PFSK-1 (cell line): ENCODE results near the gene ACTR3. TPM values are rescaled to one million over a fixed set of nuclear protein-coding genes. Genes with fewer than 3 reads are reported as not detected.

Experiments
- FOXP2 ChIP-seq: optimal IDR thresholded peaks from 2 replicates; pipeline ENCODE3; 2011; ENCODE audit warnings: borderline replicate concordance, control low read depth, inconsistent platforms; ENCODE audit not compliant: insufficient read depth; ENCODE audit errors: extremely low read length, extremely low read depth
- POLR2AphosphoS5 ChIP-seq: IDR thresholded peaks from 2 replicates; pipeline ENCODE4 v1.6.1; 2012; ENCODE audit warnings: low read depth, mild to moderate bottlenecking, control low read depth, low read length, moderate library complexity
- SIN3A ChIP-seq: IDR thresholded peaks from 2 replicates; pipeline ENCODE4 v1.6.1; 2012; ENCODE audit warnings: mild to moderate bottlenecking, low read length, moderate library complexity, borderline replicate concordance; ENCODE audit not compliant: insufficient read depth
- TAF1 ChIP-seq: IDR thresholded peaks from 2 replicates; pipeline ENCODE4 v1.6.1; 2012; ENCODE audit warnings: low read length, control low read depth, borderline replicate concordance; ENCODE audit not compliant: insufficient read depth
- polyA plus RNA-seq: library from polyadenylated mRNA; unstranded; fragments of >200 nt; gene quantifications from one replicate; pipeline ENCODE4 v1.2.1, GENCODE V29; 2012; ENCODE audit warnings: low read depth, missing spikeins; ENCODE audit not compliant: insufficient read length
- TF ChIP-seq, protein P1 (sequence below), 2 experiments: IDR thresholded peaks; 2 replicates each; pipeline versions ENCODE4 v1.6.1 to v1.8.0; 2011 to 2012; ENCODE audit warnings: low read depth in 2 of 2, low read length in 2 of 2, control low read depth in 1 of 2, inconsistent platforms in 1 of 2, mild to moderate bottlenecking in 1 of 2, moderate library complexity in 1 of 2; ENCODE audit not compliant: insufficient read depth in 1 of 2

The ACTR3 gene
- 366 TPM for polyA plus RNA-seq

DNA sequence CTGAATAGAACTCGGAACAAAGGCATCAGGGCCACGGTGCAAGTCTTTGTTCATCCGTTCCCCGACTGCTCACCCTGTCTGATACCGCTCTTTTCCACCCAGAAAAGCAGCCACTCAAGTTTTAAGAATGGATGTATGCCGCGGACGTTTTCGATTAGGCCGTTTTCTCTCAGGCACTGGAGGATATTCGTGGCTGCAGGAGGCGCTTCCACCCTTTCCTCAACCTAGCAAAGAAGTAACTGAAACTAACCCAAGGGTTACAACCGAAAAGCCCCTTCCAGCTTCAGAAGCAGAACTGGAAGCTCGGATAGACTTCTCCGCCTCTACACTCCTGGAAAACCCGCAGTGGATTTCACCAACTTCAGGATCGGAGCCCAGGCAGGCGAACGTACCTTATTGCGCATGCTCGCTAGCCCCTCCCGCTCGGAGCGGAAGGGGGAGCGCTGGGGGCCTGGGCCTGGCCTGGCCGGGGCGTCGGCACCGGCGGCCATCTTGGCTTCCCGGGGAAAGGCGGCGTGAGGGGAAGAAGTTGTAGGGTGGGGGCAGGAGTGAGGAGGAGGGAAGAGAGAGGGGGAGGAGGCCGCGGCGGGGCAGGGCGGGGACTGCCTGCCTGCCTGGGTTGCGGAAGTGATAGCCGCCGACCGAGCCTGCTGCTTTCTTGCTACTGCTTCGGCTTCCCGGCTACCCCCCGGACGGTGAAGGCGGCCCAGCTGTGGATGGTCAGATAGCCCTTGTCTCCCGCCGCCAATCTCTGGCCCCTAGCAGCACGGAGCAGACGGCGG is at the start of gene ACTR3:
TSS of gene ACTR3 (plus strand) at position 619 of the 782 bp plus-strand sequence. CDS start 191 bp downstream, outside the sequence.
- TF ChIP-seq SIN3A (no peak; the same call in 1 of the 2 replicates), TAF1 (peak; percentile 99), POLR2AphosphoS5 (peak; percentile 92), FOXP2 (peak; percentile 30)
- TF ChIP-seq, protein P1, sequence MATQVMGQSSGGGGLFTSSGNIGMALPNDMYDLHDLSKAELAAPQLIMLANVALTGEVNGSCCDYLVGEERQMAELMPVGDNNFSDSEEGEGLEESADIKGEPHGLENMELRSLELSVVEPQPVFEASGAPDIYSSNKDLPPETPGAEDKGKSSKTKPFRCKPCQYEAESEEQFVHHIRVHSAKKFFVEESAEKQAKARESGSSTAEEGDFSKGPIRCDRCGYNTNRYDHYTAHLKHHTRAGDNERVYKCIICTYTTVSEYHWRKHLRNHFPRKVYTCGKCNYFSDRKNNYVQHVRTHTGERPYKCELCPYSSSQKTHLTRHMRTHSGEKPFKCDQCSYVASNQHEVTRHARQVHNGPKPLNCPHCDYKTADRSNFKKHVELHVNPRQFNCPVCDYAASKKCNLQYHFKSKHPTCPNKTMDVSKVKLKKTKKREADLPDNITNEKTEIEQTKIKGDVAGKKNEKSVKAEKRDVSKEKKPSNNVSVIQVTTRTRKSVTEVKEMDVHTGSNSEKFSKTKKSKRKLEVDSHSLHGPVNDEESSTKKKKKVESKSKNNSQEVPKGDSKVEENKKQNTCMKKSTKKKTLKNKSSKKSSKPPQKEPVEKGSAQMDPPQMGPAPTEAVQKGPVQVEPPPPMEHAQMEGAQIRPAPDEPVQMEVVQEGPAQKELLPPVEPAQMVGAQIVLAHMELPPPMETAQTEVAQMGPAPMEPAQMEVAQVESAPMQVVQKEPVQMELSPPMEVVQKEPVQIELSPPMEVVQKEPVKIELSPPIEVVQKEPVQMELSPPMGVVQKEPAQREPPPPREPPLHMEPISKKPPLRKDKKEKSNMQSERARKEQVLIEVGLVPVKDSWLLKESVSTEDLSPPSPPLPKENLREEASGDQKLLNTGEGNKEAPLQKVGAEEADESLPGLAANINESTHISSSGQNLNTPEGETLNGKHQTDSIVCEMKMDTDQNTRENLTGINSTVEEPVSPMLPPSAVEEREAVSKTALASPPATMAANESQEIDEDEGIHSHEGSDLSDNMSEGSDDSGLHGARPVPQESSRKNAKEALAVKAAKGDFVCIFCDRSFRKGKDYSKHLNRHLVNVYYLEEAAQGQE (IDR thresholded peaks at IDR 0.05; ENCODE audit: insufficient read depth in 1 of 2, low read depth in 2 of 2, low read length in 2 of 2) = peak; percentile 28 to 33; a peak in 1 of 4 replicates

DNA sequence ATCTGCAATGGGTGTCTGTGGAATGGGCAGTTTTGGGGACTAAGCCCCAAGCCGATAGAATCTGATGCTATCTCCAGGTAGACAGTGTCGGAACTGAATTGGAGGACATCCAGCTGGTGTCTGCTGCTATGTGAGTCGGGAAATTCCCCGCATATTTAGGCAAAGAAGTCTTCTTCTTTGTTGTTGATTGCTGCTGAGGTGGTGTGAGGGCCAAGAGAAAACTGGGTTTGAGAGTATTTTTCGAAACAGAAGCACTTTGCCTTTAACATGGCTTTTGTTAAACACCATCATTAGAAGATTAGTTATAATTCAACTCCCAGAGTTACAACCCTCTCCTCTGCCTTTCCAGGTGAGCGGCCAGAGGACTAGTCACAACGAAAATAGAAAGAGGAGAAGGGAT is 49.4 kb upstream of the ACTR3 start:
- TF ChIP-seq POLR2AphosphoS5 = no peak
- TF ChIP-seq FOXP2 = no peak
- TF ChIP-seq, protein P1 (IDR thresholded peaks at IDR 0.05; ENCODE audit: insufficient read depth in 1 of 2, low read depth in 2 of 2, low read length in 2 of 2) = no peak
- TF ChIP-seq SIN3A = no peak
- TF ChIP-seq TAF1 = no peak

DNA sequence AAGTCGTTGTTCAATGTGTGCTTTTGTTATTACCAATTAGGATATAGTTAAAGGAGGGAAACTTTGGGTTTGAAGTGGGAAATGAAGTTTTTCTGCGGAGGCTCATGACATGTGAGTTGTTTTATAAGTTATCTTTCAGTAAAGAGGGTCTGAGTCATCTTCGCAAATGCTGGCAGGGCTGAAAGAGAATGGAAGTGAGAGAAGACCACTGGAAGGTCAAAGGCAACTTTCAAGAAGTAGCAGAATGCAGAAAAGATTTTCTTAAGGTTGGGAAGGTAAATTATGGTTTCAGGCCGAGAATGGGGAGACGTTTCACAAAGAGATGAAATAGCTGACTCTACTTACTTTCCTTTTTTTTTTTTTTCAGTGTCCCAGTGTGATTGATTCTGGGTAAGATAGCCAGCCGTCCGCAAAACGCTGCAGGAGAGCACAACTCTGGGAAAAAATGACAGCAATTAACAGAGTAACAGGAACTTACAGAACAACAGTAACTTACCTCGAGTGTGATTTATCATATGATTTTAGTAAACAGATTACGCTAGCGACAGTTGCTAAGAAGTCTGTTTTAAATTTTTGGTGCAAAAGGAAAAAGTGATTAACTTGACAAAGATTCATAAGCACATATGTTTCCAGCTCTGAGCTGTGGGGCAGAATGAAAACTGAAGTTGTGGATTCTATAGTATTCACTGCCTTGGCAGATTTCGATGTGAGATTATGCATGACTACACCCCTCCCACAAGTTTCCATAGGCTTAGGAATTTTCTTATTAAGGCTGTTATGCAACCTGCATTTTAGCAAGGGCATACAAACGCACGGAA is 46.8 kb upstream of the ACTR3 start:
- TF ChIP-seq, protein P1 (IDR thresholded peaks at IDR 0.05; ENCODE audit: insufficient read depth in 1 of 2, low read depth in 2 of 2, low read length in 2 of 2) = no peak
- TF ChIP-seq SIN3A = no peak
- TF ChIP-seq POLR2AphosphoS5 = no peak
- TF ChIP-seq FOXP2 = no peak
- no peak for TF ChIP-seq TAF1

DNA sequence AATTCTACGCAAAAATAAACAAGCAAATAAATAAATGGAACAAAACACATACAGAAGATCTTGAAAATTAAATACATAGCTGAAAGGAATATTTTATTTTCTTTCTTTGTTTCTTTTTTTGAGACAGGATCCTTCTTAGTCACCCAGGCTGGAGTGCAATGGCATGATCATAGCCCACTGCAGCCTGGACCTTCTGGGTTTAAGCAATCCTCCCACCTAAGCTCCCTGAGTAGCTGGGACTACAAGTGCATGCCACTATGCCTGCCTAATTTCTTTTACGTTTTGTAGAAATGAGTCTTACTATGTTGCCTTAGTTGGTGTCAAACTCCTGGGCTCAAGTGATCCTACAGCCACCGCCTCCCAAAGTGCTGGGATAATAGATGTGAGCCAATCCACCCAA is 44.6 kb upstream of the ACTR3 start:
- no peak for TF ChIP-seq SIN3A
- TF ChIP-seq POLR2AphosphoS5 = no peak
- TF ChIP-seq, protein P1 (IDR thresholded peaks at IDR 0.05; ENCODE audit: insufficient read depth in 1 of 2, low read depth in 2 of 2, low read length in 2 of 2) = no peak
- TF ChIP-seq FOXP2 = no peak
- no peak for TF ChIP-seq TAF1
